GM19372 (cell line): ENCODE data around the gene ARHGAP5.

Experiments
- ATAC-seq: cut with Tn5 transposase; IDR thresholded peaks from one replicate; pipeline ENCODE4 v1.9.1; 2021; ENCODE audit warnings: mild to moderate bottlenecking, low read depth, moderate library complexity; ENCODE audit not compliant: unreplicated experiment

Gene ARHGAP5

GRCh38 chr14:32166924-32167323 lies 89.8 kb downstream of the ARHGAP5 start:
- no peak for ATAC-seq

GRCh38 chr14:32167907-32168306 lies 90.8 kb downstream of the ARHGAP5 start:
- ATAC-seq: no peak

GRCh38 chr14:32169191-32169590 lies 92.1 kb downstream of the ARHGAP5 start:
- no peak for ATAC-seq

- no peak for ATAC-seq
Observed at GRCh38 chr14:32171469-32171868, 94.4 kb downstream of the ARHGAP5 start.

- no peak for ATAC-seq
Observed at GRCh38 chr14:32183151-32184058, 106.3 kb downstream of the ARHGAP5 start.

- no peak for ATAC-seq
Observed at GRCh38 chr14:32185097-32185496, 108.0 kb downstream of the ARHGAP5 start.

- peak; percentile 67 for ATAC-seq
Observed at GRCh38 chr14:32186248-32186647, 109.1 kb downstream of the ARHGAP5 start.

- ATAC-seq: no peak
Observed at GRCh38 chr14:32189811-32190210, 112.7 kb downstream of the ARHGAP5 start.

GRCh38 chr14:32190673-32191072 lies 113.6 kb downstream of the ARHGAP5 start:
- no peak for ATAC-seq

GRCh38 chr14:32192712-32193373 lies 115.7 kb downstream of the ARHGAP5 start:
- ATAC-seq: no peak

GRCh38 chr14:32193532-32193931 lies 116.4 kb downstream of the ARHGAP5 start:
- ATAC-seq: no peak

- ATAC-seq: no peak
Observed at GRCh38 chr14:32195636-32196035, 118.5 kb downstream of the ARHGAP5 start.

- peak; percentile 40 for ATAC-seq
Observed at GRCh38 chr14:32197919-32198318, 120.8 kb downstream of the ARHGAP5 start.

- ATAC-seq: no peak
Observed at GRCh38 chr14:32200368-32201192, 123.5 kb downstream of the ARHGAP5 start.

- peak; percentile 53 for ATAC-seq
Observed at GRCh38 chr14:32201193-32201815, 124.2 kb downstream of the ARHGAP5 start.

GRCh38 chr14:32201816-32202490 lies 124.8 kb downstream of the ARHGAP5 start, which contains the start of gene RNU6-7:
TSS of gene RNU6-7 (plus strand) at chr14:32202045.
- ATAC-seq: no peak

- no peak for ATAC-seq
Observed at GRCh38 chr14:32202491-32202997, 125.4 kb downstream of the ARHGAP5 start.

- ATAC-seq: peak; percentile 57
Observed at GRCh38 chr14:32202998-32203882, 126.1 kb downstream of the ARHGAP5 start, which contains the start of gene RNU6-8. TSS of gene RNU6-8 (minus strand) at chr14:32203269.
